IMR-90 (cell line): ENCODE results near the gene LRRTM3.

Experiments
- CHD1 ChIP-seq: IDR thresholded peaks from 2 replicates; pipeline ENCODE4 v1.6.1; 2012; ENCODE audit warnings: low read depth, low read length, improper control_type of control experiment
- FOS ChIP-seq: fragments of 150-350 bp; IDR thresholded peaks from 2 replicates; pipeline ENCODE4 v1.6.1; 2016; ENCODE audit warnings: low read depth, low read length
- MXI1 ChIP-seq: IDR thresholded peaks from 2 replicates; pipeline ENCODE4 v1.6.1; 2012; ENCODE audit warnings: low read depth, mild to moderate bottlenecking, low read length, moderate library complexity, borderline replicate concordance
- POLR2A ChIP-seq: IDR thresholded peaks from 2 replicates; pipeline ENCODE4 v1.6.1; 2012; ENCODE audit warnings: mild to moderate bottlenecking, low read depth, low read length
- RAD21 ChIP-seq: IDR thresholded peaks from 2 replicates; pipeline ENCODE4 v1.6.1; 2012; ENCODE audit warnings: low read length, improper control_type of control experiment
- RFX5 ChIP-seq: IDR thresholded peaks from 2 replicates; pipeline ENCODE4 v1.8.0; 2012; ENCODE audit warnings: low read depth, mild to moderate bottlenecking, low read length, moderate library complexity
- TF ChIP-seq, protein P1 (sequence below): conservative IDR thresholded peaks from 2 replicates; pipeline ENCODE4 v1.5.1; 2012; ENCODE audit warnings: mild to moderate bottlenecking, low read depth, low read length, improper control_type of control experiment

DNA sequence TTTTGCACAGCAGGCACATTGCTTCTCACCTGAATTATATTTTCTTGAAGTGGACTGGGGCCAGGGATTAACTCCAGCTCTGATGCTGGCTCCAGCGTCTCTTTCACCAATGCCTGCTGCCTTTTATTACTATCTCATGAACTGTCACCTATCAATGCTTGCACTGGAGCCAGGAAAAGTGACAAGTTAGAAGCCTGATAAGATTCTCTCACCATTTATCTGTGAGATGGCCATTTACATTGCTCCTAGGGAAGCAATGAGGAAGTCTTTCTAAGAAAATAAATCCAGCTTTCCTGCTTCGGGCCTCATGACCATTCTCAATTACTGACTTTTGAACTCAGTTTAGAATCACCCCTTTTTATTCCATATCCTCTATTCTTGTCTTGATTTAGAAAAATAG lies 48.5 kb upstream of the LRRTM3 start:
- TF ChIP-seq, protein P1, sequence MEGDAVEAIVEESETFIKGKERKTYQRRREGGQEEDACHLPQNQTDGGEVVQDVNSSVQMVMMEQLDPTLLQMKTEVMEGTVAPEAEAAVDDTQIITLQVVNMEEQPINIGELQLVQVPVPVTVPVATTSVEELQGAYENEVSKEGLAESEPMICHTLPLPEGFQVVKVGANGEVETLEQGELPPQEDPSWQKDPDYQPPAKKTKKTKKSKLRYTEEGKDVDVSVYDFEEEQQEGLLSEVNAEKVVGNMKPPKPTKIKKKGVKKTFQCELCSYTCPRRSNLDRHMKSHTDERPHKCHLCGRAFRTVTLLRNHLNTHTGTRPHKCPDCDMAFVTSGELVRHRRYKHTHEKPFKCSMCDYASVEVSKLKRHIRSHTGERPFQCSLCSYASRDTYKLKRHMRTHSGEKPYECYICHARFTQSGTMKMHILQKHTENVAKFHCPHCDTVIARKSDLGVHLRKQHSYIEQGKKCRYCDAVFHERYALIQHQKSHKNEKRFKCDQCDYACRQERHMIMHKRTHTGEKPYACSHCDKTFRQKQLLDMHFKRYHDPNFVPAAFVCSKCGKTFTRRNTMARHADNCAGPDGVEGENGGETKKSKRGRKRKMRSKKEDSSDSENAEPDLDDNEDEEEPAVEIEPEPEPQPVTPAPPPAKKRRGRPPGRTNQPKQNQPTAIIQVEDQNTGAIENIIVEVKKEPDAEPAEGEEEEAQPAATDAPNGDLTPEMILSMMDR, result no peak
- TF ChIP-seq MXI1, result no peak
- TF ChIP-seq POLR2A, result no peak
- no peak for TF ChIP-seq RAD21
- TF ChIP-seq CHD1, result no peak
- TF ChIP-seq RFX5, result no peak
- TF ChIP-seq FOS, result no peak
